Astrocyte of the cerebellum (primary cell): Measurements from ENCODE around the gene ZDHHC11B.
"Not testable (repeated sequence)": the region's sequence is repeated elsewhere in the genome, so short reads cannot be mapped to it uniquely, and the experiment has no call there.

Experiments used
- DNase-seq: peaks from one replicate; pipeline ENCODE4 v3.0.0-alpha.2; 2011; ENCODE audit warnings: low read depth
- H3K4me3 ChIP-seq: 2 replicates; pipeline ENCODE4 v1.5.1; 2011; ENCODE audit warnings: mild to moderate bottlenecking, low read depth, low read length, moderate library complexity
- in situ Hi-C: cut with HindIII; loops from 2 replicates; pipeline ENCODE4 v1.10.0; 2017; ENCODE audit warnings: low sequenced_read_pairs
- TF ChIP-seq, protein P1 (sequence below): IDR thresholded peaks from 2 replicates; pipeline ENCODE4 v1.5.1; 2012; ENCODE audit warnings: low read length, low read depth, moderate library complexity, mild to moderate bottlenecking; ENCODE audit errors: missing control alignments

ZDHHC11B gene

DNA sequence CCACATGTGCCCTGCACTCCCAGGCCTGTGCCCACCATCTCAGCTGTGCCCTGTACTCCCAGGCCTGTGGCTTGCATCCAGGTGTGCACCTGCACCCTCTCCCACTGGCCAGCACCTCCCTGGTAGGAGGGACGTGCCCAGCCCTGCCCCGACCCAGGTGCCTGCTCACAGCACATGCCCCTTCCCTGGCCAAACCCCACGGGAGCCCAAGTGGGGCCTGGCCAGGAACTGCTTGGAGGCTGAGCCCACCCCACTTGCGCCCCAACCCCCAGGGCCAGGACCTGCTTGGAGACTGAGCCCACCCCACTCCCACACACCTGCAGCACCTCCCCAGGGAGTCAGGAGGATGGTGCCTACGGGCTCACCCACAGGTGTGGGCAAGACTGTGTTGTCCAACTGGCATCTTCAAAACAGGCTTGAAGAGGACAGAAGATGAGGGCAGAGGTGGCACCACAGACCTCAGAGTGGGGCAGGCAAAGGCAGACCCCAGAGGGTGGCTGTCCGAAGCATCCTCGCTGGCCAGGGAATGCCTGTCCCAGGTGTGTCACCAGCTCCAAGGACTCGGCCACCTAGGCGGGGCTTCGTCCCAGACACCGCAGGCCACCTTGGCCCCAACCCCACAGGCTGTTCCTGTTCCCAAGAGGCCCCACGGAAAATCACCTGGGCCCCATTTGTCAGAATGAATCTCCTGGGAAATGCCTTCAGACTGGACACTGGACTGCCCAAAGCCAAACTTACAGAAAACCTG is 10.8 kb downstream of the ZDHHC11B start:
- H3K4me3 ChIP-seq = no peak overlapping the region
- in situ Hi-C loops = no loop called here
- DNase-seq = no peak
- TF ChIP-seq, protein P1, sequence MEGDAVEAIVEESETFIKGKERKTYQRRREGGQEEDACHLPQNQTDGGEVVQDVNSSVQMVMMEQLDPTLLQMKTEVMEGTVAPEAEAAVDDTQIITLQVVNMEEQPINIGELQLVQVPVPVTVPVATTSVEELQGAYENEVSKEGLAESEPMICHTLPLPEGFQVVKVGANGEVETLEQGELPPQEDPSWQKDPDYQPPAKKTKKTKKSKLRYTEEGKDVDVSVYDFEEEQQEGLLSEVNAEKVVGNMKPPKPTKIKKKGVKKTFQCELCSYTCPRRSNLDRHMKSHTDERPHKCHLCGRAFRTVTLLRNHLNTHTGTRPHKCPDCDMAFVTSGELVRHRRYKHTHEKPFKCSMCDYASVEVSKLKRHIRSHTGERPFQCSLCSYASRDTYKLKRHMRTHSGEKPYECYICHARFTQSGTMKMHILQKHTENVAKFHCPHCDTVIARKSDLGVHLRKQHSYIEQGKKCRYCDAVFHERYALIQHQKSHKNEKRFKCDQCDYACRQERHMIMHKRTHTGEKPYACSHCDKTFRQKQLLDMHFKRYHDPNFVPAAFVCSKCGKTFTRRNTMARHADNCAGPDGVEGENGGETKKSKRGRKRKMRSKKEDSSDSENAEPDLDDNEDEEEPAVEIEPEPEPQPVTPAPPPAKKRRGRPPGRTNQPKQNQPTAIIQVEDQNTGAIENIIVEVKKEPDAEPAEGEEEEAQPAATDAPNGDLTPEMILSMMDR = no peak

DNA sequence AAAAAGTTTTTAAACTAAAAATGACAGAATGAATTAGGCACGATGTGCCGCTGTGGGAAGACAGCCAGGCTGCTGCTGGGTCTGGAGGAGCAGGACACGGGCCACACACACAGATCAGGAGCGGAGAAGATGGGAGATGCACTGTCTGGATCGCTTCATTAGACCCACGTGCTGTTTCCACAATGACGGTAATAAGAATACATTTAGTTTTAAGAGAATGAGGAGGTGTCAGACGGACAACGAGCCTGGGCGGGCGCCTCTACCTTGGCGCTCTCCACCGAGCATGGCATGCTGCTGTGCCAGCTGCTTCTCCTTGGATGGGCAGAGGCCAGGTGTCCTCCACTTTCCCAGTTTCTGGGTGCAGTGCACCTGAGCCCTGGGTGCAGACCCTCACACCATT is 11.6 kb downstream of the ZDHHC11B start:
- DNase-seq, in situ Hi-C loops, H3K4me3 ChIP-seq: not testable (repeated sequence)

DNA sequence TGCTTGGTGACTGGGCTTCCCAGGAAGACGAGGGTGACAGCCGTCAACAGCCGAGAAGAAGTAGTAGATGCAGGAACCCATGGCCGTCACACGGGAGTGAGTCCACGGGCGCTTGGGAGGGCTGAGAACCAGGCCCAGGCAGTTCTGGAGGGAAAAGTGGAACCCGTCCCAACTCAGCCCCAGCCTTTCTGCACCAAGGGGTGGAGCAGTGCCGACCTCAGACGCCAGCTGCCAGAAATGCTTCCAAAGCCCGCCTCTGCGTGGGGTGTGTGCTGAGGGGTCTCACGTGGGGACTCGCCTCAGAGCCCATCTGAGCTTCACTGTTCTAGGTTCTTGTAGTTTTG is 12.0 kb downstream of the ZDHHC11B start:
- H3K4me3 ChIP-seq, DNase-seq, in situ Hi-C loops: not testable (repeated sequence)

DNA sequence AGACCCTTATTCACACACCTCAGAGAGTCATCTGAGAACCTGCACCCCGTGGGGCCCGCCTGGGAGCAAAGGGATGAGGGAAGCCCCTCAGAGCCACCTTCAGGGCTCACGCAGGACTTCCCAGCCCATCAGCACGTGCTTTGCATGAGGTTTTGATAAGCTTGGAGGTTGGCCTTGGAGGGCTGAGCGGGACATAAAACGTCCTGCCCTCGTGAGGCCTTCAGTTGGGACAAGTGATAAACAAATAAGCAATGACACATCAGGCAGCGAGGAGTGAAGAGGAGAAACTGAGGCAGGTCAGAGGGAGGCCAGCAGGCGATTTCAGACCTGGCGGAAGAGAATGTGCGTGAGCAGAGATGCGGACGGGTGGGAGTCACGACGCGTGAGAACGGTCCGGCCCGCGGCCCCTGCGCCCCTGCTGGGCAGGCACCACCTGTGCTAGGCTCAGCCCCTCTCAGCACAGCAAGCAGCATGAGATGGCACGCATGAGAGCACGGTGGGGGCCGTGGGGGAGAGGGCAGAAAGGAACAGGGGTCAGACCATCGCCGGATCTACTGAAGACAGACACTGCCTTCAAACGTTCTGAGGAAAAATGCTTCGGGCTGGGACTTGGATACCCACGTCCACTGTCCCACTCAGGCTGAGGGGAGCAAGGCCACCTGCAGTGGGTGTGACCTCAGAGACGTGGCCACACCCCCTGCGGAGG is 12.5 kb downstream of the ZDHHC11B start:
- DNase-seq, H3K4me3 ChIP-seq, in situ Hi-C loops: not testable (repeated sequence)

DNA sequence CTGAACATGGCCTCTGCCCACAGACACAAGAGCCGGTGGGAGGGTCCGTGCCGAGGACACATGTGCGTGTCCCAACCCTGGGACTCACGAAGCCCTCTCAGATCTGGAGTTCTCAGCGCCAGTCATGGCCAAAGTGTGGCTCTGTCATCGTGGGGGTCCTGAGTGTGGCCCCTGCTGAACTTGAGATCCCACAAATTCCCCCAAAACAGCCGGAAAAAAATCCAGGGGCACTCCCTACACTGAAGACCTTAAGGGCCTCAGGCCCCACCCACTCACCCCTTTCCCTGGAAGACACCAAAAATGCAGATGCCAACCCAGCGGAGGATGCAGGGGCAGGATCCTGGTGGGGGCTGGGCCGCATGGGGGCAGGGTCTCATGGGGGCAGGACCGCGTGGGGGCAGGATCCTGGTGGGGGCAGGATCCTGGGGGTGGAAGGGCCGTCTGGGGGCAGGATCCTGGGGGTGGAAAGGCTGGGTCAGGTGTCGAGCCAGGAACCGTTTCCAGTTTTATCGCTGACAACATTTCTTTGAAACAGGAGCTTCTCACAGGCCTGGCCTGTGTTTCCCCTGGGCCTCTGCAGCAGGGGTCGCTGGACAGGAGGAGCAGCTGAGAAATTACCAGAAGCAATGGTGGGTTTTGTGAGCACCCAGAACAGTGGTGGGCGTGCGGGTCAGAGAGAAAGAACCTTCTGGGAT is 13.3 kb downstream of the ZDHHC11B start:
- DNase-seq, H3K4me3 ChIP-seq, in situ Hi-C loops: not testable (repeated sequence)

DNA sequence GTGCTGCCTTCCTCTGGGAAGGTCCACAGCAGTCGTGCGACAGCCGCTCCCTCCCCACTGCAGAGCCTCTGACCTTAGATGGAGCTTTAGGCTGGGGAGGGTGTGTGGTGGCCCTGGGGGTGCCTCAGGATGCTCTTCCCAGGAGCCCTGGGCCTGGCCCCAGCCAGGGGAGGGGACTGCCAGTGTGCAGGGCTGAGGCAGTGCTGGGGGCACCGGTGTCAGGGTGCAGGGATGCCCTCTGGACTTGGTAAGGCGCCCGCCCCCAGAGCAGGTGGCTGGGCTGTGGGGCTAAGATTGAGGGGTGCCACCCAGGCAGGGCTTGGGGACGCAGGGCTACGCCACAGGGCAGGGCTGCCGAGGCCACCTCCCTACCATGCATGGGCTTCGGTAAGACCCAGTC is 13.9 kb downstream of the ZDHHC11B start:
- H3K4me3 ChIP-seq, DNase-seq, in situ Hi-C loops: not testable (repeated sequence)

DNA sequence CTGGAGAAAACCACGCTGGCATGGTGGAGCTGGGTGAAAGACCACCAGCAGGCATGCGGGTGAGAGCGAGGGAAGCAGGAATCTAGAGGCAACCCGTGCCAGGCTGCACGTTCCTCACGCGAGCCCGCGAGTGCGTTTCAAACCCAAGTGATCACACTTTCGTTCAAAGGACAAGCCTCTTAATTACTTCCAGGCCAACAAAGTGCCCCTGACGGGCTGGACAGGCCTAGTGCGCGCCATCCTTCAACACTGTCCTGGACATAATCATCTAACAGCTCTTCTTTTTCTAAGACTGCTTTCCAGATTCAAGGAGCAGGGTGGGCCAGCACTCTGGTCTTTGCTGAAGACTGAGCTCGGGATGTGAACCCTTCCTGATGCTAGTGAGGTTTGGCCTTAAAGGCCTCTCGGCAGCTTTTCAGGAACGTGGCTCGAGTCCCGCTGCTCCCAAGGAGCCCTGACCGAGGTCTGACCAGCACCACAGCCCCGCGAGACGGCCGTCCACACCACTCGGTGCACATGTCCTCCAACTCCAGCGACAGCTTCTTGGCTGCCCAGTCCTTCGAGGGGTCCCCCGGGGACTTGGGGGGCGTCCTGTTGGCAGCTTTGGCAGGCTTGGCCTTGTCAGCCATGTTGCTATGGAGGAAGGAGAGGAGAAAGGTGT is 14.9 kb downstream of the ZDHHC11B start:
- in situ Hi-C loops, DNase-seq, H3K4me3 ChIP-seq: not testable (repeated sequence)

DNA sequence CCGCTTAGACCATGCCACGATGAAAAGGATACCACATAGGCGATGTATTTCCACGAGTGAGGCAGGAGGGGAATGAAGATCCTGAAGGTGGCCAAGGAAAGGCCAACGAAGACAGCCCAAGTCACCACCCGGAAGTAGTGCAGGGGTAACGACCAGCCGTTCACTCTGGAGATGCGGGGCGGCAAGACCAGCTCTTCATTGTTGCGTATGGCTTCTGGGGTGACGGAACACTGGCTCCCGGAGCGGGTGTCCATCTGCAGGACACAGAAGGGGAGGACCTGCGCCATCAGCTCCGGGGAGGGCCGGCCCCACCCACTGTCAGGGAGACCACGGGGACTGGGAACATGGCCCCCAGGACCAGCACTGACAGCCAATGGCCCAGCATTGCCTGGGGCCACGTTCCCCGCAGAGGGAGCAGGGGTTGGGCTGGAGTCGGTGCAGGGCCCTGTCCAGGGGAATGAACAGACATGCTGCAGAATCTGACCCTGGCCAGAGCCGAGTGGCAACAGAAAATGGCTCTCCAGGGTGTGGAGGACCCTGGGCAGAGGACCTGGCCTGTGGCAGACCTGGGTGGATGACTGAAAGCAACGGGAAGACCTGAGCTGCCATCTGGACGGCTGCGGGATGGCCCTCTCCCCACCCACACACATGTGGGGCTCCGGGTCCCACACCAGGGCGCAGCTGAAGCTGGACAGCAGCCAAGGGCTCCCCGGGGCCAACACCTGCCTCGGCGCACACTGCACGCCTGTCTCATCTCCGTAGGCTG is 17.7 kb downstream of the ZDHHC11B start:
- H3K4me3 ChIP-seq = no peak overlapping the region
- in situ Hi-C loops = no loop called here
- TF ChIP-seq, protein P1 = no peak
- no peak for DNase-seq

DNA sequence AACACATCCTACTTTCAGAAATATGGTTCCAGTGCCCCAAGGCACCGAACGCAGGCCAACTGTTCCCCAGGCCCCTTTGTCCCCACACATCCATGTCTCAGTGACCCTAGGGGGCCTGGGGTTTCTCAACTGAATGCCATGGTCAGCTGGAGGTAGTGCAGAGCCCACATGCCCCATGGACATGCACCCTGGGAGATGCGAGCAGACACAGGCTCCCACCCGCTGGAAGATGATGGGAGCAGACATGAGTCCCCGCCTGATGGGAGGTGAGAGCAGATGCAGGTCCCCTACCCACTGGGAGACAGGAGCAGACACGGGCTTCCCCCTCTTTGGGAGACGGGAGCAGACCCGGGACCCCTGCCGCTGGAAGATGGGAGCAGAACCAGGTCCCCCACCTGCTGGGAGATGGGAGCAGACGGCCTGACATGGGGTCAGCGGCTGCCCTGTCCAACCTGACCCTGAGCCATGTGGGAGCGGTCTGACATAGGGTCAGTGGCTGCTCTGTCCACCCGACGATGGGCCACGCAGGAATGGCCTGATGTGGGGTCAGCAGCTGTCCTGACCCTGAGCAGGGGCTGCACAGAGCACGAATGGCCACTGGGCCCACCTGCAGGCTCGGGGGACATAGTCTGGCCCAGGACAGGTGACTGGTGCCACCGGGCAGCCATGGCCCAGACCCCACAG is 18.4 kb downstream of the ZDHHC11B start:
- no peak overlapping the region for H3K4me3 ChIP-seq
- DNase-seq = no peak
- in situ Hi-C loops = no loop called here
- TF ChIP-seq, protein P1 = no peak
